Heart left ventricle (tissue), 16 donors: ENCODE results near the gene GADD45B. TPM values are rescaled to one million over a fixed set of nuclear protein-coding genes. Genes with fewer than 3 reads are reported as not detected.
A peak's percentile ranks its signal among the peaks of the same experiment; 100 is the strongest.
"Not testable (repeated sequence)": the region's sequence is repeated elsewhere in the genome, so short reads cannot be mapped to it uniquely, and the experiment has no call there.

Experiments used
- ATAC-seq, 4 donors: fragments of 200-7000 bp; cut with Tn5 transposase; one replicate each; pipeline ENCODE4 v1.9.1; 2020 to 2022; ENCODE audit warnings: moderate library complexity in 4 of 4, mild to moderate bottlenecking in 3 of 4, moderate number of reproducible peaks in 1 of 4
- DNase-seq, 5 donors: peaks; one replicate each; pipeline ENCODE4 v3.0.0-alpha.2; 2020
- H3K27ac ChIP-seq, 12 donors: fragments of 200-600 bp; sonication (generic) in 4 of 12; one replicate each; pipeline versions ENCODE4 v1.5.0 to v1.8.0; 2016 to 2022; ENCODE audit warnings: mild to moderate bottlenecking in 2 of 12
- H3K27me3 ChIP-seq, 9 donors: fragments of 200-600 bp; sonication (generic) in 2 of 9; one replicate each; pipeline versions ENCODE4 v1.5.1 to v1.8.0; 2016 to 2022; ENCODE audit warnings: mild to moderate bottlenecking in 3 of 9
- H3K36me3 ChIP-seq, 9 donors: fragments of 200-600 bp; sonication (generic) in 2 of 9; one replicate each; pipeline versions ENCODE4 v1.5.0 to v1.8.0; 2018 to 2022; ENCODE audit warnings: mild to moderate bottlenecking in 2 of 9
- H3K4me1 ChIP-seq, 12 donors: fragments of 200-600 bp; sonication (generic) in 4 of 12; one replicate each; pipeline versions ENCODE4 v1.5.0 to v1.8.0; 2016 to 2022; ENCODE audit warnings: mild to moderate bottlenecking in 3 of 12
- H3K4me3 ChIP-seq, 12 donors: fragments of 200-600 bp; sonication (generic) in 4 of 12; one replicate each; pipeline versions ENCODE4 v1.5.0 to v1.8.0; 2017 to 2022; ENCODE audit warnings: mild to moderate bottlenecking in 9 of 12, moderate library complexity in 4 of 12
- H3K9me3 ChIP-seq, 12 donors: fragments of 200-600 bp; sonication (generic) in 4 of 12; one replicate each; pipeline versions ENCODE4 v1.5.0 to v1.8.0; 2016 to 2022; ENCODE audit warnings: mild to moderate bottlenecking in 1 of 12
- POLR2A ChIP-seq, 2 donors: fragments of 450-650 bp; IDR thresholded peaks; one replicate each; pipeline ENCODE4 v1.6.1; 2017; ENCODE audit warnings: antibody characterized with exemption in 2 of 2, mild to moderate bottlenecking in 2 of 2, moderate library complexity in 2 of 2
- WGBS, 4 donors: extraction: QIAGEN DNeasy Blood & Tissue Kit in 2 of 4; methylation state at CpG; one replicate each; pipeline versions ENCODE4 v1.1.5 to v1.1.7; 2013 to 2018; 5-methylcytosine and 5-hydroxymethylcytosine counted together
- intact Hi-C, 10 donors: fragments of 100-400 bp; cut with DNase I; formaldehyde crosslinking; loops; one replicate each; pipeline versions ENCODE4 v1.11.1 to v1.14.2; 2022
- polyA plus RNA-seq, 2 donors: library from polyadenylated mRNA; stranded (reverse); fragments of 200-250 nt; gene quantifications; one replicate each; pipeline ENCODE4 v1.2.3, GENCODE V29; 2013
- total RNA-seq, 9 donors: library from RNA; depleted of rRNA in 2 of 9; stranded (reverse); fragments of >200 nt in 2 of 9; fragmentation: NEBNext Ultra II Directional in 3 of 9; extraction: Animal tissue kit (Norgen Biotek cat#: 25700) in 3 of 9; gene quantifications; one replicate each; pipeline versions ENCODE4 v1.1.0 to v1.2.4, GENCODE V29; 2016 to 2023
- TF ChIP-seq, protein P1 (sequence below), 12 donors: fragments of 200-600 bp; sonication (generic) in 4 of 12; IDR thresholded peaks; one replicate each; pipeline versions ENCODE4 v1.5.0 to v1.8.0; 2018 to 2022; ENCODE audit warnings: antibody characterized with exemption in 12 of 12, mild to moderate bottlenecking in 5 of 12
- donor health status: ischemic (EF 13 %, LVEDD 7.1; RV severe dilation, severe dysfunction).
- donor health status: healthy with polysubstance abuse.
- donor health status: DM: no; HTN: yes; CAD: no.
- donor health status: DM: no; HTN: no; CAD: no.
- donor health status: ischemic (EF 25% LVEDD 6.9; RV normal size, moderate dysfunction).
- donor health status: ischemic (EF 25% LVEDD 5.7; RV mildly dilated, moderate dysfunction).
- donor health status: healthy.
- donor health status: DM: yes; HTN: yes; CAD: no.
- donor health status: ischemic (EF 35%, LVEDD 5.7; RV mildly dilated, moderate dysfunction).
- donor health status: nonischemic (EF 11% LVEDD 7.7; RV severe dilation, severe dysfunction).
- donor health status: DM: yes; HTN: yes; CAD: no.
- donor health status: PGD.
- donor health status: ischemic (EF 29% LVEDD 5.4; RV normal size, mild dysfunction).
- donor health status: nonischemic (EF 23%, LVEDD 6.1; RV moderate dilation, normal function).

The GADD45B gene
- total and polyA plus RNA-seq, 11 donors = 20.3 to 155 (median 47.3) TPM

- H3K27me3 ChIP-seq = no peaks in the 10 kb centered on the region
Measured at GRCh38 chr19:2469102-2469914, 6.6 kb upstream of the GADD45B start.

GRCh38 chr19:2469915-2470200 lies 6.1 kb upstream of the GADD45B start:
- H3K9me3 ChIP-seq, H3K27me3 ChIP-seq, H3K27ac ChIP-seq, ATAC-seq, DNase-seq, H3K4me3 ChIP-seq, H3K36me3 ChIP-seq: not testable (repeated sequence)
- intact Hi-C loops = loop anchor here in 1 of 10 donors (10.0 kb wide), 1 partner anchor 625 kb away; the partner anchor contains the start of gene GNA11
- 86 to 89% (median 88%) methylated on average over 8 of the region's 8 CpGs for WGBS, 4 donors
- peaks cover 0 to 12% (median 3%) of the 10 kb centered on the region in 12 donors for H3K4me1 ChIP-seq

More at GRCh38 chr19:2469102-2469914, 6.6 kb upstream of the GADD45B start:
- H3K27ac ChIP-seq = no peak overlapping the region
- H3K4me3 ChIP-seq = no peak overlapping the region
- no peak for TF ChIP-seq POLR2A (IDR thresholded peaks at IDR 0.05)
- TF ChIP-seq, protein P1, sequence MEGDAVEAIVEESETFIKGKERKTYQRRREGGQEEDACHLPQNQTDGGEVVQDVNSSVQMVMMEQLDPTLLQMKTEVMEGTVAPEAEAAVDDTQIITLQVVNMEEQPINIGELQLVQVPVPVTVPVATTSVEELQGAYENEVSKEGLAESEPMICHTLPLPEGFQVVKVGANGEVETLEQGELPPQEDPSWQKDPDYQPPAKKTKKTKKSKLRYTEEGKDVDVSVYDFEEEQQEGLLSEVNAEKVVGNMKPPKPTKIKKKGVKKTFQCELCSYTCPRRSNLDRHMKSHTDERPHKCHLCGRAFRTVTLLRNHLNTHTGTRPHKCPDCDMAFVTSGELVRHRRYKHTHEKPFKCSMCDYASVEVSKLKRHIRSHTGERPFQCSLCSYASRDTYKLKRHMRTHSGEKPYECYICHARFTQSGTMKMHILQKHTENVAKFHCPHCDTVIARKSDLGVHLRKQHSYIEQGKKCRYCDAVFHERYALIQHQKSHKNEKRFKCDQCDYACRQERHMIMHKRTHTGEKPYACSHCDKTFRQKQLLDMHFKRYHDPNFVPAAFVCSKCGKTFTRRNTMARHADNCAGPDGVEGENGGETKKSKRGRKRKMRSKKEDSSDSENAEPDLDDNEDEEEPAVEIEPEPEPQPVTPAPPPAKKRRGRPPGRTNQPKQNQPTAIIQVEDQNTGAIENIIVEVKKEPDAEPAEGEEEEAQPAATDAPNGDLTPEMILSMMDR (IDR thresholded peaks at IDR 0.05) = no peak
- intact Hi-C loops = loop anchor here in 1 of 10 donors (10.0 kb wide), 1 partner anchor 625 kb away; the partner anchor contains the start of gene GNA11
- ATAC-seq = peak in 2 of 4 donors; percentile 26 to 85
- WGBS, 4 donors = 49 to 57% (median 55%) methylated on average over 23 of the region's 23 CpGs
- H3K36me3 ChIP-seq = no peaks in the 10 kb centered on the region
- H3K9me3 ChIP-seq = no peaks in the 10 kb centered on the region
- H3K4me1 ChIP-seq = peaks cover 0 to 9% (median 0%) of the 10 kb centered on the region in 12 donors
- DNase-seq = peak in 1 of 5 donors; percentile 84

GRCh38 chr19:2474232-2475017 lies 1.5 kb upstream of the GADD45B start:
- ATAC-seq (peak; percentile 21 to 70 (median 54)), DNase-seq (peak; percentile 85 to 93 (median 90))
- WGBS, 4 donors = 8 to 11% (median 10%) methylated on average over 45 to 60 of the region's 60 CpGs
- TF ChIP-seq POLR2A (IDR thresholded peaks at IDR 0.05) = peak in 1 of 2 donors; percentile 42
- TF ChIP-seq, protein P1 (IDR thresholded peaks at IDR 0.05) = peak; percentile 95 to 100 (median 99)
- intact Hi-C loops = loop anchor here (1.0 to 5.0 kb wide), 7 partner anchors 53 to 137 kb away; no protein-coding TSS in a partner anchor
- H3K27me3 ChIP-seq = no peaks in the 10 kb centered on the region
- peaks cover 0 to 14% (median 0%) of the 10 kb centered on the region in 9 donors for H3K36me3 ChIP-seq
- H3K4me1 ChIP-seq = peaks cover 4 to 41% (median 28%) of the 10 kb centered on the region in 12 donors
- H3K4me3 ChIP-seq = peak overlapping the region; percentile 41 to 98 (median 88)
- peak overlapping the region; percentile 70 to 96 (median 91) for H3K27ac ChIP-seq
- no peaks in the 10 kb centered on the region for H3K9me3 ChIP-seq

- DNase-seq = peak; percentile 52 to 77 (median 73)
- Histone ChIP-seq H3K36me3 (peaks cover 0 to 14% (median 0%) of the 10 kb centered on the region in 9 donors), H3K27ac (peak overlapping the region; percentile 70 to 96 (median 91)), H3K4me1 (peaks cover 4 to 42% (median 28%) of the 10 kb centered on the region in 12 donors), H3K4me3 (peak overlapping the region; percentile 41 to 98 (median 88)), H3K27me3 (no peaks in the 10 kb centered on the region), H3K9me3 (no peaks in the 10 kb centered on the region)
- no peak for TF ChIP-seq POLR2A (IDR thresholded peaks at IDR 0.05)
- TF ChIP-seq, protein P1 (IDR thresholded peaks at IDR 0.05) = no peak
- peak in 3 of 4 donors; percentile 9 to 23 (median 18) for ATAC-seq
- 1 to 2% (median 1%) methylated on average over 26 to 45 of the region's 45 CpGs for WGBS, 4 donors
- intact Hi-C loops = loop anchor here in 6 of 10 donors (1.0 to 5.0 kb wide), 7 partner anchors 52 to 136 kb away; no protein-coding TSS in a partner anchor
Measured at GRCh38 chr19:2475018-2475701, 767 bp upstream of the GADD45B start.
